ENCODE data around the gene ZSWIM3.
"Not testable (repeated sequence)": the region's sequence is repeated elsewhere in the genome, so short reads cannot be mapped to it uniquely, and the experiment has no call there.

The ZSWIM3 gene

DNA sequence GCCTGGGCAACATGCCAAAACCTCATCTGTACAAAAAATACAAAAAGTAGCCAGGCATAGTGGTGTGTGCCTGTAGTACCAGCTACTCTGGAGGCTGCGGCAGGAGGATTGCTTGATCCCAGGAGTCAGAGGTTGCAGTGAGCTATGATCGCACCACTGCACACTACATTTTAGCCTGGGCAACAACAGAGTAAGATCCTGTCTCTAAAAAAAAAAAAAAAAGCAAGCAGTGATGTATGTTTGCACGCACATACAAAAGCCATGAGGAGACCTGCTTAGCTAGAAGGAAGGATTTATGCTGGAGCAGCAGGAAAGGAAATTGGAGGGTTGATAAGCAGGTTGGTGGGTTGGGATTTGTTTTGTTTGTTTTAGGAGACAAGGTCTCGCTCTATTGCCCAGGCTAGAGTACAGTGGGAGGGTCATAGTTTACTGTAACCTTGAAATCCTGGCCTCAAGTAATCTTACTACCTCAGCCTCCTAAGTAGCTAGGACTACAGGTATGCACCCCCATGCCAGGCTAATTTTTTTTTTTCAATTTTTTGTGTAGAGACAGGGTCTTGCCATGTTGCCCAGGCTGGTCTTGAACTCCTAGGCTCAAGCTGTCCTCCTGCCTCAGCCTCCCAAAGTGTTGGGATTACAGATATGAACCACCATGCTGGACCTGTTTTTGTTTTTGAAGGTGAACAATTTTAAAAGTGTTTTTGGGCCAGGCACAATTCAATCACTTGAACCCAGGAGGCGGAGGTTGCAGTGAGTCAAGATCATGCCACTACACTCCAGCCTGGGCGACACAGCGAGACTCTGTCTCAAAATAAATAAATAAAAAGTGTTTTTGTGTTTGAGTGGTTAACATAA, 4.0 kb downstream of the ZSWIM3 start:
- DNase-seq: no peak

DNA sequence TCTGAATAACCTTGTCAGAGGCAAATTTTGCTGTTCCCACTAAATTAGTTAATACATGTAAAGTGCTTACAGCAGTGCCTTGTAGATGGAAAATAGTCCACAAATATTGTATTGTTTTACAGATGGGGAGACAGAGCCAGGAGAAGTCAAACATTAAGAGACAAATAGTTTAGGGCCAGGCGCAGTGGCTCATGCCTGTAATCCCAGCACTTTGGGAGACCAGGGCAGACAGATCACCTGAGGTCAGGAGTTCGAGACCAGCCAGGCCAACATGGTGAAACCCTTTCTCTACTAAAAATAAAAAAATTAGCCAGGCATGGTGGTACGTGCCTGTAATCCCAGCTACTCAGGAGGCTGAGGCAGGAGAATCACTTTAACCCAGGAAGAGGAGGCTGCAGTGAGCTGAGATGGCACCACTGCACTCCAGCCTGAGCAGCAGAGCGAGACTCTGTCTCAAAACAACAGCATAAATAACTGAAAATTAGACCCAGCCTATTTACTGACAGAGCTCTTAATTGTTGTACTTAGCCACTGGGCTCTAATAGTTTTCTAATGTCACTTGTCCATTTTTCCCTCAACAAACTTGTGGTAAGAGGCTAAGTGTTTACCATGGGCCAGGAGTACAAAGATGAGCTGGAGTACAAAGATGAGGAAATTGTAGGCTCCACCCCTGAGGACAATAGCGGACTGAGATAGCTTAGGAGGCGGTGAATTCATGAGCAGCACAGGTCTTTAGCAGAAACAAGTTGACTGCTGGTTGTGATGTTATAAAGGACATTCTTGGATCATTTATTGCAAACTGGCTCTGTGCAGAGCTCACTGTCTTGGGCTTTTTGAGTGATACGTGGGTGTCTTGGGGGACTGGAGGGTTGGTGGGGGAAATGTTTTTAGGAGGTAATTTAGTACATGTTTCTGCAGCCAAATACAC, 6.4 kb downstream of the ZSWIM3 start:
- no peak for DNase-seq

DNA sequence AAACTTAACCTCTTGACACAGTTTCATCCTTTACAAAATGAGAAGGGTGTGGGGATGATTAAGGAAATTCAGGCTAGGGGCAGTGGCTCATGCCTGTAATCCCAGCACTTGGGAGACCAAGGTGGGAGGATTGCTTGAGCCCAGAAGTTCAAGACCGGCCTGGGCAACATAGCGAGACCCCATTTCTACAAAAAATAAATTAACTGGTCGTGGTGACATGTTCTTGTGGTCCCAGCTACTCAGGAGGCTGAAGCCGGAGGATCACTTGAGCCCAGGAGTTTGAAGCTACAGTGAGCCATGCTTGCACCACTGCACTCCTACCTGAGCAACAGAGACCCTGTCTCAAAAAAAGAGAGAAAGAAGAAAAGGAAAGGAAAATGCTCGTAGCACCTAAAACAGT, 9.0 kb downstream of the ZSWIM3 start:
- DNase-seq: no peak

DNA sequence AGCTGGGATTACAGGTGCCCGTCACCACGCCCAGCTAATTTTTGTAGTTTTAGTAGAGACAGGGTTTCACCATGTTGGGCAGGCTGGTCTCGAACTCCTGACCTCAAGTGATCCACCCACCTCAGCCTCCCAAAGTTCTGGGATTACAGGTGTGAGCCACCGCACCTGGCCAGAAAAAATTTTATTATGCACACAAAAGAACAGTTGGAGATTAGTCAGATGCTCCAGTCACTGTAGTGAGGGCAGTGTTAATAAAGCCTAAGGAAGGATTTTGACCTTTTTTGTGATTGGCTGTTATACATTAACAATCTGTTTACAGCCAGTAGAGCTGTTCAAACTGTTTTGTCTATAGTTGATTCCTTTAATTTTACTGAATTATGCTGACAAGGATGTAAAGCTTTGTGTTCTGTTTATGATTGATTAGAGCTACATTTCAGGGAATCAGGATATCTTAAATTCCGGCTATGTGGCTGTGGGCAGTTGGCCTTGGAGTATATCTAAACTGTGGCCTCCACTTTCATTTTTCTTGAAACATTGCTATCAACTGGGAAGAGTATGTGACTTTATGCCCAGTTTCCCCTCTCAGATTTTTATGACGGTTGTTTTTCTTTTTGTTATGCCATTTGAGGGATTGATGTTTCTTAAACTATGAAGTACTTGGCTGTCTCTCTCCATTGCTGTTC, 9.9 kb downstream of the ZSWIM3 start:
- no peak for DNase-seq

DNA sequence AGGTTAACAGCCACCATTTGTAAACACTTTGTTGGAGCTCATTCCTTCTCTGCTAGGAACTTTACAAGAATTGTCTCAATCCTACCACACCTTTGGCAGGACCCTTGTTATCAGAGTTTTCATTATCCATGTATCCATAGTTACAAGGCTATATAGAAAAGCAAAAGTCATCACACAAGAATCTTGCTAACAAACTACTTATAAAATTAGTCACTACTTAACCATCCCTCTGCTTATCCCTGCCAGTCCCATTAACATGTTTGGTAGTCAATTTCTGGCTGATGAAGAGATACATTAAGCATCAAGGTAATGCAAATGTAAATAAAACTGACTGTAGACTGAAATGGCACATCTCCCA, 10.4 kb downstream of the ZSWIM3 start:
- peak; percentile 70 for DNase-seq

DNA sequence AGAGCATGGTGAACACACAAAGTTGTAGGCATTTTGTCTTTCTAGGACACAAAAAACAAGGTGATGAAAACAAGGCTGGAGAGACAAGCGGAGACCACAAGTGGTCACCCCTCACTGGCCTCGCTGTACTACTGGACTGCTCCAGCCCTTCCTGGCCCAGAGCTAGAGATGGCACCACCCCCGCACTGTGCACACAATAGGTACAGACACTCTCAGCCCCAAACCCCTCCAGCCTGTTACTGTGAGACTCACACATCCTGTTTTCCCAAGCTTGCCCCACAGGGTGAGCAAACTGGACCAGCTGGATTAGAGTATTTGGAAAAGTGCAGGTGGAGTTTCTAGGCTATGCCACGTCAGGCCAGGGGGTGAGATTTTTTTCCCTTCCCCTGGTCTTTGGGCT, 15.2 kb downstream of the ZSWIM3 start:
- no peak for DNase-seq

DNA sequence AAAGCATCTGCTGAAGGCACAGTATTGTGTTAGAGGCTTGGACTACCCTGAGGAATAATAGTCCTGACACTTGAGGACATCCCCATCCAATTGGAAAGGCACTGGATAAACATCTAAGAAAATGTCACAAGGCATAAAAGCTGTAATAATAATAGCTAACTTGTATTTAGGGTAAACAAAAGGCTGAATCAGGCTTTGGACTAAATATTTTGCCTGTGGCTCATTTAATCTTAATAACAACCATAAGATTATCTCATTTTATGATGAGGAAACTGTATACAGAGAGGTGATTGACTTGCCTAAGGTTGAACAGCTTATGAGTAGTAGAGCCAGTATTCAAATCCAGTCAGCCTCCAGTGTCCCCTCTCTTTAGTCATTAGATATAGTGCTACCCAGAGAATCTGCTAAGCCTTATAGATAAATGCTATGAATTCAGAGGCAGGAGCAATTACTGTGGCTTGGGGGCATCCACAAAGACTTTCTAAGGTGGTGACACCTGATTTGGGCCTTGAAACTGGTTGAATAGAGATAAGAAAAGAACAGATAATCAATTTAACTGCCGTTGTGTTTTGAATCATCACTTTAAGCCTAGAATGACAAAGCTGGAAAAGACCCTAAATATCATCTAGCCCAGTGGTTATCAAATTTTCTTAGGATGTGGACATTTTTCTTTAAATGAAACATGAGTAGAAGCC, 16.1 kb downstream of the ZSWIM3 start:
- no peak for DNase-seq

DNA sequence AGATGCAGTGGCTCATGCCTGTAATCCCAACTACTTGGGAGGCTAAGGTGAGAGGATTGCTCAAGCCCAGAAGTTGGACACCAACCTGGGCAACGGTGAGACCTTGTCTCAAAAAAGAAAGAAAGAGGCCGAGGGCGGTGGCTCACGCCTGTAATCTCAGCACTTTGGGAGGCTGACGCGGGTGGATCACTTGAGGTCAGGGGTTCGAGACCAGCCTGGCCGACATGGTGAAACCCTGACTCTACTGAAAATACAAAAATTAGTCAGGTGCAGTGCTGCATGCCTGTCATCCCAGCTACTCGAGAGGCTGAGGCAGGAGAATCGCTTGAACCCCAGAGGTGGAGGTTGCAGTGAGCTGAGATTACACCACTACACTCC, 16.7 kb downstream of the ZSWIM3 start:
- not testable (repeated sequence) for DNase-seq

DNA sequence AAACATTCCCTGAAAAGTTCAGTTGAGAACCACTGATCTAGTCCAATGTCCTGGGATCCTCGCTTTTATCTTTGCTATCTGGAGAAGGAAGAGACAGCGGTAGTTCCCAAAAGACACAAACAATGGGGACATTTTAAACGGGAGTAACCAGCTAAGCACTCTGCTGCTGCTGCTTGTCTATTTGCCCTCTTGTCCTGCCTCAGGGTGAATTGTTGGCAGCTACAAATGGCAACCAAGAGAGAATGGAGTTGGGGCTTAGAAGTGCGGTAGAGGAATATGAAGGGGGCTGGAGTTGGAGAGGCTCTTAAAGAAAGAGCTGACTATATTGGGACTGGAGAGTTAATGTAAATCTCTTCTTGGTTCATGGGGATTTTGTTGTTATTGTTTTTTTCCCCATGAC, 17.2 kb downstream of the ZSWIM3 start:
- DNase-seq: no peak

DNA sequence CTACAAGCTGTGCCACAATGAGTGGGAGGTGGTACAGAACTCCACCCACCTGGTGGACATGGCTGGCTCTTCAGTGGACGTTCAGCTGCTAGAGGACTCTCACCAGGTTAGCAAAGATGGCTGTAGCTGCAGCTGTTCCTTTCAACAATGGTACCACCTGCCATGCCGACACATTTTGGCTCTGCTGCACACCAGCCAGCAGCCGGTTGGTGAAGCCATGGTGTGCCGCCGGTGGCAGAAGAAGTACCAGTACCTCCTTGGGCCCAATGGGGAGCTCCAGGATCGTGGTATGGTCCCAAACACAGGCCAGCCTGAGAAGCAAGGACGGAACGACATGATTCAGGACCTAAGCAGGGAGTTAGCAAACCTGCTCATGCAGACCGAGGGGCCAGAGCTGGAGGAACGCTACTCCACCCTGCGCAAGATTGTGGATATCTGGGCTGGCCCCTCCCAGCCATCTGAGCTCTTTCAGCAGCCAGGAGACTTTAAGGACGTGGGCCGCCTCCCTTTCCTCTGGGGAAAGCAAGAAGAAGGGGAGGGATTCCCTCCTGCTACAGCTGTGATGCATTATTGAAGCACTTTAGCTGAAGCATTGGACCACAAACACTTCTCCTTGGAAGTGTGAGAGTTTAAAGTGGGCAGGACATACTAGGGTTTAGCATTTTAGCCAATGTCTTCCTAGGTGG, 20.8 kb downstream of the ZSWIM3 start:
- DNase-seq: no peak

DNA sequence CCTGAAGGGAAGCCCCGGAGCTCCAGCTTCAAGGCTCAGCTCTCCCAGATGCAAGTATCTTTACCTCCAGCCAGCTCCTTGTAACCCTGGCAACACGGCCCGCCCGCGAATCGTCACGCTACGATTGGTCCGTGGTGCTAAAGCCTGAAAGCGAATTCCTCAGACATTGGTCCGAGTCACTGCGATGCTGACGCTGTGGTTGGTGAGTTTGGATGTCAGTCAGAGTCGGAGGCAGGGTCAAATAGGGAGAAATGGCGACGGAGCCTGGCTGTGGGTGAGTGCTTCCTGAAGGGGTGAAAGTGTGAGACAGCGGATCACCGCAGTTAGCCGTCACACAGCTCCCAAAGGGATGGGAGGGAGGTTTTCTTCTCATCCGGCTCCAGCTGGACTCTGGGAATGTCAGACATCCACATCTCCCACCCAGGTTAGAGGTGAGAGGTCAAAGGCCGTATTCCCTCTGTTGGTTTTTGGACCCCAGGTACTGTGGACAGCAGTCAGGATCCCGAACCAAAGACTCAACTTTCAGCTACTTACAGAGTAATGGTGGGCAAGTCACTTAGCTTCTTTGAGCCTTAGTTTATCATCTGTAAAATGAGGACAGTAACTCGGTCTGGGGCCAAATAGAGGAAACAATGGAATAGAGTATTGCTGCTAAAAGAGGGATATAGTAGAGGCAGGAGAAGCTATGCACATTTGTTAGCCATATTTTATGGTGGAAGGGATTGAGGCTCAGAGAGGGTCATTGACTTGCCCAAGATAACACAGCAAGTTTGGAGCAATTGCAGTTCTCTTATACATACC, 23.8 kb downstream of the ZSWIM3 start, which contains the start of gene ZSWIM1:
Gene ZSWIM1, plus strand, starts transcription at position 240 of the 801 bp plus-strand sequence. CDS start 1,366 bp downstream, outside the sequence.
- peak; percentile 100 for DNase-seq

DNA sequence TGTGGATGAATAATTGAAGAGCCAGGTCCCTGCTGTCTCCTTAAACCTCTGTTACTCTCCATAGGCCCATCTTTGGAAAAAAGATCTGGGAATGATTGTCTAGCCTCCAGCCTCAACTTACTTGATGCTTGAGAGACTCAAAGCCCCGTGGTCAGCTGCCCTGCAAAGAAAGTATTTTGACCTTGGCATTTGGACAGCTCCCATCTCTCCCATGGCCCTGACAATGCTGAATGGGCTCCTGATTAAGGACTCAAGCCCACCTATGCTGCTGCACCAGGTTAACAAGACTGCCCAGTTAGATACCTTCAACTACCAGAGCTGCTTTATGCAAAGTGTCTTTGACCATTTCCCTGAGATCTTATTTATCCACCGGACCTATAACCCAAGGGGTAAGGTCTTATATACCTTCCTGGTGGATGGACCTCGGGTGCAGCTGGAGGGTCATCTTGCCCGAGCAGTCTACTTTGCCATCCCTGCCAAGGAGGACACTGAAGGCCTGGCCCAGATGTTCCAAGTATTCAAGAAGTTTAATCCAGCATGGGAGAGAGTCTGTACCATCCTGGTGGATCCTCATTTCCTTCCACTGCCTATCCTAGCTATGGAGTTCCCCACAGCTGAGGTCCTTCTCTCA, 25.2 kb downstream of the ZSWIM3 start:
- no peak for DNase-seq

DNA sequence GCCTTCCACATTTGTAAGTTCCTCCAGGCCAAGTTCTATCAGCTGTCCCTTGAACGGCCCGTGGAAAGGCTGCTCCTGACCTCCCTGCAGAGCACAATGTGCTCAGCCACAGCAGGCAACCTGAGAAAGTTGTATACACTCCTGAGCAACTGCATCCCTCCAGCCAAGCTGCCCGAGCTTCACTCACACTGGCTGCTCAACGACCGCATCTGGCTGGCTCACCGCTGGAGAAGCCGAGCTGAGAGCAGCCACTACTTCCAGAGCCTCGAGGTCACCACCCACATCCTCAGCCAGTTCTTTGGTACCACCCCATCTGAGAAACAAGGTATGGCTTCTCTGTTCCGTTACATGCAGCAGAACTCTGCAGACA, 25.7 kb downstream of the ZSWIM3 start:
- DNase-seq: no peak

DNA sequence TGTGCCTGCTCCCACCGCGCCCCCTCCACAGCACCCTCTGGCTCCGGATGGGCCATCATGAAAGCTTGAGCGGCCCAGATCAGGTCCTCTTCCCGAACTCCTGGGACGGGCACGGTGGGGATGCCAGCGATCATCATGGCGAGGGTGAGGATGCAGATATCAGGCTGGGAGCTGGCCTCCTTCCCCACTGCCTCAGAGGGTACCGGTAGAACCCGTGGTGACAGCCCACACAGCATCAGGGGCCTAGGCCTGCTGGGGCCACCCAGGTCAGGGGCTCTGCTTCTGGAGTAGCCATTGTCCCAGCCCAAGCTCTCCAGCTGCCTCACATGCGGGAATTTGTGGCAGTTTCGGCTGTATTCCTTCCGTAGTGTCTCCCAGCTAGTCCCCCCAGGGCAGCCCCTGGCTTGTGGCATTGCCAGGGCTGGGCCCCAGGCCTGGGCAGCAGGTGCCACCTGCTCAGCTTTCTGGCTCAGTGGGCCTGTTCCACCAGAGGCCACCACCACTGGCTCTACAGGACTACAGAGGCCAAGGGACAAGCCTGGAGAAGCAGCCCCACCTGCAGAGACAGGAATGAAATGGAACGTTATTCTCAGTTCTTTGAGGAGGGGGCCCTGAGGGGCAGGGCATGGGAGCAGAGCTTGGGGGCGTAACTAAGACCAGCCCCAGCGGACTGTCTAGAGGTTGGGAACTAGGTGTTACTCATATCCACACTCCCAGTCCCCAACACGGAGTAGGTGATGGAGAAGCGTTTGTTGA, 29.4 kb downstream of the ZSWIM3 start:
- no peak for DNase-seq

DNA sequence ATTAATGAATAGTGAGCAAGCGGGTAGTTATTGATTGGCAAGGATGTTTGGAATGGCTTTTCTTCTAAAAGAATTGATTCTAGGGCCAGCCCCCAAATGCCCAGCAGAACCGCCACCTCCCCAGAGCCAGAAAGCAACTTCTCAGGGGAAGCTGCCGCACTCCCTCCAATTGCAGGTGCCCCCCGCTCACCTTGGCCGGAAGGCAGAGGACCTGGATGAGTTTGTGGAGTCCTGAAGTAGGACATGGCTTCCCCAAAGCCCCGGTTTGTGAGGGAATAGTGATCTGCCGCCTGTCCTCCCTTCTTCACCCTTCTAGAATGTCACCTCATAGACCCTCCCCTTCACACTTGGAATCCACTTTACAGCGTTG, 29.9 kb downstream of the ZSWIM3 start, which contains the start of gene SPATA25:
Gene SPATA25, minus strand, starts transcription at position 277 of the 370 bp plus-strand sequence. Its CDS starts 32 bp downstream, at position 245.
- no peak for DNase-seq

DNA sequence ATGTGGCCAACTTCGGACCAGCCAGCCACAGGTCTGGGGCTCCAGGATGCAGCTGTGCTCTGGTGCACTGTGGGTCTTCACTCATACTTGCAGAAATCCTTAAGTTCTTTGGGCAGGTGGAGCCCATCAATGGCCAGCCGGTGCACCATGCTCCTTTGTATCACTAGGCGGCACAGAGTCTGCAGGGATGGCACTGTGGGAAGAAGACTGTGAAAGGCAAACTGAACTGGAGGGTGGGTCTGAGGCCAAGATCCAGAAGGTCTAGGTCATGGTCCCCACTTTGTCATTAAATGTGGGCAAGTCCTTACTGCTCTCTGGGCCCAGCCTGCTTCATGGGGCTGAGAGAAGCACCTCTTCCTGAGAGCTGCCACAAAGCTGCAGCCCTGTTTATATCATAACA, 31.3 kb downstream of the ZSWIM3 start:
- no peak for DNase-seq

DNA sequence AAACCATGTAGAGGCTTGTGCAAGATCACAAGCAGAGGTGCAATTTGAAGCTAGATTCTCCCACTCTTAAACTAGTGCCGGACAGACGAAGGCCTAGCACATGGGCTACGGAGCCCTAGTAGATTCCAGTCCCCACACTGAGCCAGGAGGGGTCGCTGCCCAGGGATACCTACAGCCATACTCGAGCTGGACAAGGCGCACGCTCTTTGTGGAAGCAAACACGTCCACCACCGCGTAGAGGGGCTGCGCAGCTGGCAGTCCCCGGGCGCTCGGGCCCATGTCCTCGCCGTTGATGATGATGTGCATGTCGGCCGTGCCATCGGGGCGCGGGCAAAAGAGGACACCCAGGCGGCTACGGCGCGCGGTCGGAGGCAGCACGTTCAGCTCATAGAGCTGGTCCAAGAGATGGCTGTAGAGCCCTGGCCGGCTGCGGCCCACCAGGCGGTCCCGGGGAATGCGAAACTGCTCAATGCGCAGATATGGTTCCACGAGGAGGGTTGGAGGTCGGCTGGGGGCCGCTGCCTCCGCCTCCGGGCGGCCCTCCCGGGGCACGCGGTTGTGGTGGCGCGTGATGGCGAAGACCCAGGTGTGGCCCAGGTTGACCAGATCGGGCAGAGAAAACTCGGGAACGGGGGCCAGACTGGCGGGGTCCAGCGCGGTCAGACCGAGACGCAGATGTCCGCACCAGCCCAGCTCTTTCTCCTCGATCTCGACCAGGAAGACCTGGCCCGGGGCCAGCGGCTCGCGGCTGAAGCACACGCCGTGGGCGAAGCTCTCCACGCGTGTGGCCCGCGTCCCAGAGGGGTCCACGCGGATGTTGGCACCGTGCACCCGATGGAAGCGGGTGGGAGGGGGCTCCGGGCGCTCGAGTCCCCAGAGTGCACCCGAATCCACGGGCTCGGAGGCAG, 32.9 kb downstream of the ZSWIM3 start:
- peak; percentile 73 for DNase-seq

Data from EL (cell line).